Adipose tissue (tissue), 3 donors: ENCODE results near the gene CFDP1. TPM values are rescaled to one million over a fixed set of nuclear protein-coding genes. Genes with fewer than 3 reads are reported as not detected.
"Not testable (repeated sequence)": the region's sequence is repeated elsewhere in the genome, so short reads cannot be mapped to it uniquely, and the experiment has no call there.

Experiments
- H3K27ac ChIP-seq: one replicate; pipeline ENCODE4 v1.5.1; 2013; ENCODE audit warnings: low read depth, low read length
- WGBS, 3 donors: extraction: QIAGEN DNeasy Blood & Tissue Kit; methylation state at CpG; one replicate each; pipeline ENCODE4 v1.1.7; 2013; 5-methylcytosine and 5-hydroxymethylcytosine counted together
- polyA plus RNA-seq, 3 donors: library from polyadenylated mRNA; stranded (reverse); fragments of 200-250 nt; gene quantifications; one replicate each; pipeline ENCODE4 v1.2.3, GENCODE V29; 2013
- donor health status: healthy with polysubstance abuse.
- donor health status: Bipolar disorder and iron deficiency.
- donor health status: healthy.

Gene CFDP1
- polyA plus RNA-seq, 3 donors = 40.9 to 113 (median 45.5) TPM

- WGBS, 3 donors = 85 to 91% (median 88%) methylated on average over 5 of the region's 5 CpGs
- H3K27ac ChIP-seq = no peak overlapping the region
Measured at GRCh38 chr16:75287708-75288107, 145.6 kb downstream of the CFDP1 start.

DNA sequence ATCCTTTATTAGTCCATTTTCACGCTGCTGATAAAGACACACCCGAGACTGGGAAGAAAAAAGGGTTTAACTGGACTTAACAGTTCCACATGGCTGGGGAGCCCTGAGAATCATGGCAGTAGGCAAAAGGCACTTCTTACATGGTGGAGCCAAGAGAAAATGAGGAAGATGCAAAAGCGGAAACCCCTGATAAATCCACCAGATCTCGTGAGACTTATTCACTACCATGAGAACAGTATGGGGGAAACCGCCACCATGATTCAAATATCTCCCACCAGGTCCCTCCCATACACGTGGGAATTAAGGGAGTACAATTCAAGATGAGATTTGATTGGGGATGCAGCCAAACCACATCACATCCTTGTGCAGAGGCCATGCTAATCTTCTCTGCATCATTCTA lies 146.9 kb downstream of the CFDP1 start:
- 81 to 90% (median 87%) methylated on average over 6 of the region's 6 CpGs for WGBS, 3 donors
- H3K27ac ChIP-seq = no peak overlapping the region

DNA sequence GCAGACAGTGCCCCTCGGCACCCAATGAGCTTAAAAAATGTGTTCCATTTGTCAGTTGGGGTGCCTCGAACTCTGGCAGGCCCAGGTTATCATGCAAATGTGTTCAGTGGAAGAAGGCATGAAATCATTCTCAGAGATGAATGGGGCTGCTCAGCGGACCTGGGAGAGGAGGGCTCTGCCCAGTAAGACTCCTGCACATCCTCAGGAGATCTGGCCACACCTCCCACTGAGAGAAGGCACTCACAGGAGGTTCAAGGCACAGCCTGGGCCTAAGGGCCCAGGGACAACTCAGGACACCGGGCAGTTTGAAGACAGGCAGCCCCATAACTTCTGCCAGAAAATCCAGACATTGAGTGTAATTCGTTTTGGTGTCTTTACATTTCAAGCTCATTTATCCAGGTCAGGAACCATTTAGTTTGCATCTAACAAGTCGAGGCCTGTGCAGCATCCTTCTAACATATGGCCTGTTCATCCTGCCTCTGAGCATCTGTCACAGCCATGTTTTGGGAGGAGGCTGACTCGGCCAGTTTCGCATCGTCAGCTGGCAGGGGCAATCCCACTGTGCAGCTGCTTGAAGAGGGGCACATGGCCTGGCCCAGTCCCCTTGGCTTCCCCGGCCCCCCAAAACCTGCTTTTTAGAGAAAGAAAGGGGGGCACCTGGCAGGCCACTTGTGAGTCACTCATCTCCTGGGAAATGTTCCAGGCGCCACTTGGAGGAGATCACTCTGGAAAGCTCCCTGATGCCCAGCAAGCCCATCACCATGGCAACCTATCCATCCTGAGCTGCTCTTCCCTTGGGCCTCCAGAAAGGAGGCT lies 150.6 kb downstream of the CFDP1 start:
- no peak overlapping the region for H3K27ac ChIP-seq
- WGBS, 3 donors = 87 to 94% (median 92%) methylated on average over 11 of the region's 11 CpGs

- WGBS, 3 donors = 78 to 94% (median 92%) methylated on average over 6 of the region's 6 CpGs
- H3K27ac ChIP-seq = no peak overlapping the region
Measured at GRCh38 chr16:75281826-75282225, 151.5 kb downstream of the CFDP1 start.

DNA sequence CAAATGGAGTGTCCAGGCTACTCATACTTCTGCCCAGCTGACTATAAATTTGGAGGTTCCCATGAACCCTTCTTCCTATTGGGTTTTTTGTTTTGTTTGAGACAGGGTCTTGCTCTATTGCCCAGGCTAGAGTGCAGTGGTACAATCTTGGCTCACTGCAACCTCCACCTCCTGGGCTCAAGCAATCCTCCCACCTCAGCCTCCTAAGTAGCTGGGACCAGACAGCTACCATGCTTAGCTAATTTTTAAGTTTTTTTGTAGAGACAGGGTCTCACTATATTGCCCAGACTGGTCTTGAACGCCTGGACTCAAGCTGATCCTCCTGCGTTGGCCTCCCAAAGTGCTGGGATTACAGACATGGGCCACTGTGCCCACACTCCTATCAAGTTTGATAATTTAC lies 152.3 kb downstream of the CFDP1 start:
- 94 to 98% (median 95%) methylated on average over 2 of the region's 2 CpGs for WGBS, 3 donors
- H3K27ac ChIP-seq = not testable (repeated sequence)

DNA sequence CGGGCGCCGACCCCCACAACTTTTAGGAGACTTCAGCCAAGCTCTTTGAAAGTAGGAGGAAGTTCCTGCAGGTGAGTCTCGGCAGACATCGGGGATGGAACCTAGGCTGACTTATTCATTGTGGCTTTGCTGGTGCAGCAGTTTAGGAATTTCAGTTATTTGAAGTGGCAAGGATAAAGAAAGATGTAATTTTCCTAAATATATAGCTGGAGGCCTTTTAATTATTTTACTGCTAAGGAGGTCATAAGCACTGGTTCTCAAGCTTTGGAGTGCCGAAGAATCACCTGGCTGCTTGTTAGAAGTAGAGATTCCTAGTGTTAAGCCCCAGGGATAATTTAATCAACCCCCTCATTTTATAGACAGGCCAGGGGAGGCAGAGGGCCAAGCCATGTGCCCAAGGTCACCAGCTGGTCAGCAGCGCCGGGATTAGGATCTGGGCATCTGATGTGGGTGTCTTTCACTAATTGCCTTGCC lies 152.9 kb downstream of the CFDP1 start:
- H3K27ac ChIP-seq = no peak overlapping the region
- WGBS, 3 donors = 76 to 88% (median 86%) methylated on average over 8 of the region's 8 CpGs

- H3K27ac ChIP-seq = no peak overlapping the region
- WGBS, 3 donors = 29 to 52% (median 50%) methylated on average over 10 of the region's 10 CpGs
Measured at GRCh38 chr16:75279305-75279704, 154.0 kb downstream of the CFDP1 start.

DNA sequence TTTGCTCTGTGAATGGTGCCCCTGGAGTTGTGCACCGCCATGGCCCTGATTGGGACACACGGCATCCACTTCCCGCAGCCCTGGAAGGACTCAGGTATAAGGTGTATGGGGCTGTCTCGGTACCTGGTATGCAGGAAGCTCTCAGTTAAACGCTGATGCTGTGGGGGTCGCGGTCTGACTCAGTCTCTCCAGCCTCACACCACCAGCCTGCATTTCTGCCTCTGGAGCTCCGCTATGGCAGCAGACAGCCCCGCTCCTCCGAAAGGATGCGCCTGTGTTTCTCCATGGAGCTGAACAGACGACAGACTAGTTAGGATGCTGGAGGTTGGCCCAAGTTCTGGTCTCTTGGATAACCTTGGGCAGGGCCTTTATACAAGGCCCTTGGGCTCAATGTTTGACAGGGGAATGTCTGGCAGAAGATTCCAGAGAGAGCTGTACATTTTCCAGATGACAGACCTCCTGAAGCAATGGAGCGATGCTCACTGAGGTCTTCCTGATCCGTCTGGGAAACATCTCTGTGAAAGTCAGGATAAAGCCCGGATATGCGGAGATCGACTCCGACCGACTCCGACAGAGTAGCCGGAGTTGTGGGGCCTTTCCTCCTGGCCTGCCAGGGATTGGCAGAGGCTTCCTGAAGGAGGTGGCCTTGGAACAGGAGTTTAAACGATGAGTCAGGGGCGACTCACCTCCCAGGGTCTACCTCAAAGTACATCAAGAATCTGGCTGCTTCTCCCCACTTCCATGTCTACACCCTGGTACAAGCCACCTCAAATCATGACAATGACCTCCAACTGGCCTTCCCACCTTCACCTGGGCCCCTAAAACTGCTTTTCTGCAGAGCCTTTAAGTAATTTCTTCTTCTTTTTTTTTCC lies 160.0 kb downstream of the CFDP1 start:
- no peak overlapping the region for H3K27ac ChIP-seq

GRCh38 chr16:75272629-75273028 lies 160.7 kb downstream of the CFDP1 start:
- 91 to 93% (median 93%) methylated on average over 10 of the region's 10 CpGs for WGBS, 3 donors
- not testable (repeated sequence) for H3K27ac ChIP-seq

More for the DNA sequence above, 160.0 kb downstream of the CFDP1 start:
- 84 to 88% (median 87%) methylated on average over 23 of the region's 23 CpGs for WGBS, 3 donors

DNA sequence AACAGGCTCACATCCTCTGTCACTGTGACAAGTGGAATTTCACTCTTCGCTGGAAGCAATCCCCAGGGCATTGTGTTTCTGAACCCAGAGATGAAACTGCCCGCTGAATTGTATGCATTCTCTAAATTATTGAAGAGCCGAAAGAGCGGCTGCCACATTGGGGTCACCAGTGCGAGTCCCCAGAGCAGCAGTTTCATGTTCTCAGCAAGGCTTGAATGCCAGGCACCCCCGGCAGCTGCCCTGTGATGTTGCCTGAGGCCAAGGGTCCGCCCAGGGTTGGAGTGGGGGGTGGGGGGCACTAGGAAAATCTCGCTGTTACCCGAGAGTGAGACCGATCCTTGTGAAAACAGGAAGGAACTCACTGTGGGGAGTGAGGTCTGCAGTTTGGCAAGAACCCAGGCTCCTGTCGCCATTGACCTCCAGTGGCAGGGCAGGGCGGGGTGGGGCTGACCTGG lies 161.2 kb downstream of the CFDP1 start:
- WGBS, 3 donors = 35 to 60% (median 36%) methylated on average over 12 of the region's 12 CpGs
- H3K27ac ChIP-seq = no peak overlapping the region

DNA sequence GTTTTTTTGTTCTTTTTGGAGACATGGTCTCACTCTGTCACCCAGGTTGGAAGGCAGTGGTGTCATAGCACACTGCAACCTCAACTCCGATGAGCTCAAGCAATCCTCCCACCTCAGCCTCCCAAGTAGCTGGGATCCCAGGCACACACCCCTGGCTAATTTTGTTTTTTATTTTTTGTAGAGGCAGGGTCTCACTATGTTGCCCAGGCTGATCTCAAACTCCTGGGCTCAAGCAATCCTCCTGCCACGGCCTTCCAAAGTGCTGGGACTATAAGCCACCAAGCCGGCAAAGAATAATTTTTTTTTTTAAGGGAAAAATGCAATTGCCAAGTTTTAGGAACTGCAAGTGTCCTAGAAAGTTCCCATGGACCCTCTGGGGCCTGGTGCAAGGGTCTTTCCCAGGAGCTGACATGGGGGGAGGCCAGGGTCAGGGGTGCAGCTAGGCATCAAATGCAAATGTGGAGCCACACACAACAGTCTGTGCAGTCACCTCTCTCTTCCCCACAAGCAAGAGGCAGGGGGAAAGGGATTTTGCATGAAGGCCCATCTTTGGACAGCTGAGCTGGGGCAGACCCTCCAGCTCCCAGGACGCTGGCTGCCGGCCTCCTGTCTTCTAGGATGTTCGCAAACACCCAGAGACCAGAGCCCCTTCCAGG lies 161.7 kb downstream of the CFDP1 start:
- 72 to 91% (median 89%) methylated on average over 6 of the region's 6 CpGs for WGBS, 3 donors

DNA sequence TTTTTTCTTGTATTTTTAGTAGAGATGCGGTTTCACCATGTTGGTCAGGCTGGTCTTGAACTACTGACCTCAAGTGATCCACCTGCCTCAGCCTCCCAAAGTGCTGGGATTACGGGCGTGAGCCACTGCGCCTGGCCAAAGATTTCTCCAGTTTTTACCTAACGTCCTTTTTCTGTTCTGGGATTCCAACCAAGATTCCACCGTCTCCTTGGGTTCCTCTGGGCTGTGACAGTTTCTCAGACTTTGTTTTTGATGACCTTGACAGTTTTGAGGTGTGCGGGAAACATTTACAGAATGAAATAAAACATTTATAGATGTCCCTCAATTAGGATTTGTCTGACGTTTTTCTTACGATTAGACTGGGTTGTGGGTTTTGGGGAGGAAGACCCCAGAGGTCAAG lies 163.9 kb downstream of the CFDP1 start:
- not testable (repeated sequence) for H3K27ac ChIP-seq
- WGBS, 3 donors = 32 to 82% (median 59%) methylated on average over 9 of the region's 9 CpGs

More for the DNA sequence above, 161.7 kb downstream of the CFDP1 start:
- H3K27ac ChIP-seq = no peak overlapping the region

DNA sequence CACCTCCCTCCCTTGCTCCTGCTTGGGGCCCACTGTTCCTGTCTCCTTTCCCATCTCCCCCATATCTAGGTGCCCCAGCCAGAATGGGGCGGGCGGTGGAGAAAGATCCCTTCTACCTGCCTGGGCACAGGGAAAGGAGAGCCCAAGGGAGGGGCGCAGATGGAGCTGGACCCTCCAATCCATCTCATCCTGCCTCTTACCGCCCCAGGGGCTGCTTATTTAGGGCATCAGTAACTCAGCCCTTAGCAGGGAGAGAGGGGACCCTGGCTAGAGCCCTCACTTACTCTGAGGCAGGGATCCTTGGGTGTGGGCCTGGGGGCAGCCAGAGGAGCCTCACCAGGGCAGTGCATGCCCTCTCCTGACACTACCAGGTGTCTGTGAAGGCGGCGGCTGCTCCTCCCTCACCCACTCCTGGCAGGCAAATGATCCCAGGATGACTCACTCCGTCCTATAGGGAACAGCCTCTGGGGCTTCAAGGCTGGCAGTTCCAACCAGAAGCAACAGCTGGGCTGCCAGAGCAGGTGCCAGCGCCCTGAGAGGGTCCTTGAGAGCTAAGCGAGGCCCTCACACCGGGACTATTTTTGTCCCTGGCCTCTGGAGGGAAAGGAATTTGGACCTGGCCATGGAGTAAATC lies 165.6 kb downstream of the CFDP1 start:
- no peak overlapping the region for H3K27ac ChIP-seq
- WGBS, 3 donors = 44 to 75% (median 74%) methylated on average over 9 to 10 of the region's 10 CpGs

- 82 to 84% (median 83%) methylated on average over 24 to 27 of the region's 27 CpGs for WGBS, 3 donors
- no peak overlapping the region for H3K27ac ChIP-seq
Measured at GRCh38 chr16:75266738-75267630, 166.3 kb downstream of the CFDP1 start.

- peak overlapping the region; percentile 88 for H3K27ac ChIP-seq
- WGBS, 3 donors = 9 to 14% (median 10%) methylated on average over 32 to 62 of the region's 62 CpGs
Measured at GRCh38 chr16:75265911-75266701, 167.2 kb downstream of the CFDP1 start.
